ENCODE data around the gene SMURF1.

The SMURF1 gene

DNA sequence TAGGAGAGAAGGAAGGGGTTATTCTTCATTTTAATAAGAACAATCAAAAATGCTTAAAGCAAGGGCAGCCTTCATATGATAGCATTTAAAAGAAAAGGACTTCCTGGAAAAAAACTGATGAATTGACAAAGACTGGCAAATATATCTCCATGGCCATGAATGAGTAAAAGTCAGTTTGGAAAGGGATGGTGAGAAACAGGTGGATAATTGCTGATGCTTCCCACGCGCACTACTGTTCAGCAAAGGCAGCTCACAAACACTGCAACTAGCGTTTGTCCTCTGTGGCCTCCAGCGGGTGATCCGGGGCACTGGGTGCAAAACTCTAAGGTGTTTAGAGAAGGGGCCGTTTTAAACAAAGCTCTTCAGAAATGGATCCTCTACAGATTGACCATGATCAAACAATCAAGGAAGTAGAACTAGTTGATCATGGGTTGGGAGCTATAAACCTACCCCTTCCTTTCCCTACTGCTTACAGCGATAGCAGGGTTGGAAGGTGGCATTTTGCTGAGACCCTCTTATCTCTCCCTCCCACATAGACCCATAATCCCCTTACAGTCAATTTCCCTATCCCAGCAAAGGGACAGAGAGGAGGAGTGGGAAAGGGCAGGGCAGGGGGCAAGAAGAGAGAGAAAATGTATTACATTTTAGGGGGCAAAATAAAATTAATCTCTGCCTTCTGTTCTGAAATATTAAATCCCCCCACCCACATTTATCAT, 53.8 kb downstream of the SMURF1 start:
- DNase-seq (ENCODE audit: insufficient read length) = no peak
- no peak for TF ChIP-seq POLR2A (IDR thresholded peaks at IDR 0.05; ENCODE audit: low read depth, low read length)
- TF ChIP-seq TAF1 (IDR thresholded peaks at IDR 0.05; ENCODE audit: borderline replicate concordance, low read depth, low read length) = no peak
- TF ChIP-seq POLR2AphosphoS5 (IDR thresholded peaks at IDR 0.05; ENCODE audit: low read depth, low read length) = no peak
- no peak for FAIRE-seq

DNA sequence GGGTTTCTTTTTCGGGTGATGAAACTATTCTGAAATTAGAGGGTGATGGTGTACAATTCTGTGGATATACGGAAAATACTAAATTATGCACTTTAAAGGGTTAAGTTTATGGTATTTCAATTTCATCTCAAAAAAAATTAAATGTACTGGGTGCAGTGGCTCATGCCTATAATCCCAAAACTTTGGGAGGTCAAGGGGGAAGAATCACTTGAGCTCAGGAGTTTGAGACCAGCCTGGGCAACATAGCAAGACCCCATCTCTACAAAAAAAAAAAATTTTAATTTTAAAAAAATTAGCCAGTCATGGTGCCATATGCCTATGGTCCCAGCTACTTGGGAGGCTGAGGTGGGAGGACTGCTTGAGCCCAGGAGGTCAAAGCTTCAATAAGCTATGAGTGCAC, 57.0 kb downstream of the SMURF1 start:
- DNase-seq (ENCODE audit: insufficient read length) = no peak
- no peak for FAIRE-seq
- TF ChIP-seq POLR2AphosphoS5 (IDR thresholded peaks at IDR 0.05; ENCODE audit: low read depth, low read length) (no peak), TAF1 (IDR thresholded peaks at IDR 0.05; ENCODE audit: borderline replicate concordance, low read depth, low read length) (no peak), POLR2A (IDR thresholded peaks at IDR 0.05; ENCODE audit: low read depth, low read length) (no peak)

DNA sequence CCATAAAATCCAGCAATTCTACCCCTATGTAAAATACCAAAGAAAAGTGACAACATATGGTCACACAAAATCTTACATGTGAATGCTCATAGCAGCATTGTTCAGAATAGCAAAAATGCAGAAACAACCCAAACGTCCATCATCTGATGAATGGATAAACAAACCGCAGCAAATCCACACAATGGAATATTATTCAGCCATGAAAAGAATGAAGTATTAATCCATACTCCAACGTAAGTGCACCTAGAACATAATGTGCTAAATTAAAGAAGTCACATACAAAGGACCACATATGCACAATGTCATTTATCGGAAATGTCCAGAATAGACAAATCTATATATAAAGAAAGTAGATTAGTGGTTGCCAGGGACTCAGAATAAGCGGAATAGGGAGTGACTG, 57.4 kb downstream of the SMURF1 start:
- DNase-seq (ENCODE audit: insufficient read length) (no peak), FAIRE-seq (no peak)
- TF ChIP-seq POLR2A (IDR thresholded peaks at IDR 0.05; ENCODE audit: low read depth, low read length) (no peak), POLR2AphosphoS5 (IDR thresholded peaks at IDR 0.05; ENCODE audit: low read depth, low read length) (no peak), TAF1 (IDR thresholded peaks at IDR 0.05; ENCODE audit: borderline replicate concordance, low read depth, low read length) (no peak)

DNA sequence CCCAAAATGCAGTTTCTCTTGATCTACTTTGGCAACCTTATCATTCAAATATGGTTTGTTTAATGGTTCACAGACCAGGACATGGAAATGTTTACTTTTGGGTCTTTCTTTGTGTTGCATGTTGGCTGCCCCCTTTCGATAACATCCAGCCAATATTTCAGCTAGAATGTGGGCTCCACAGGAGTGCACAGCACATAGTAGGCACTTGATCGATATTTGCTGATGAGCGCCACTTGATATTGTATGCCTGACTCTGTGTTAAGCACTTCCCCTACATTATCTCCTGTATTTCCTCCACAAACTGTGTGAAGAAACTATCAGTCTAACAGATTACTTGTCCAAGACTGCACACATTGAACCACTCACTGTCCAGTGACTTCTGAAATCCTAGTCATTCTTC, 60.2 kb downstream of the SMURF1 start:
- DNase-seq (ENCODE audit: insufficient read length) (no peak), FAIRE-seq (no peak)
- TF ChIP-seq TAF1 (IDR thresholded peaks at IDR 0.05; ENCODE audit: borderline replicate concordance, low read depth, low read length) (no peak), POLR2A (IDR thresholded peaks at IDR 0.05; ENCODE audit: low read depth, low read length) (no peak), POLR2AphosphoS5 (IDR thresholded peaks at IDR 0.05; ENCODE audit: low read depth, low read length) (no peak)

DNA sequence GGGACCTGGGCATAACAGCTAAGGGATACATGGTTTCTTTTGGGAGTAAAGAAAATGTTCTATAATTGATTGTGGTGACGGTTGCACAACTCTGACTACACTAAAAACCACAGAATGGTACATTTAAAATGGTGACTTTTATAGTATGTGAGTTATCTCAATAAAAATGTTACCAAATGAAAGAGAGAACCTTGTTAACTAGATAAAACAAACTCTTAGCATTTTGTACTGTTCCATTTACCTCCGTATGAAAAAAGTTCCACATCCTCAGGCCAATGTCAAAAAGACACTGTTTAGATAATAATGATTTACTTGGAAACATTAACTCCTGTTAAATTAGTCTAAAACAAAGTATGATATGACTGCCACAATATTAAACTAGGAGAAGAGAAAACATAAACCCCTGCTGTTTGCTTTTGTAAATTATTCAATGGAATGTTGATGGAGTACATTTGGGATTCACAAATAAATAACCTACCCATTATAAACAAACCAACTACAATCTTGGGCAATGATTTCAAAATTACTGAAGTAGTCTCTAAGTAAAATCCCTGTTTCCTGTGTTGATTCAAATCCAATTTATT, 60.7 kb downstream of the SMURF1 start:
- no peak for TF ChIP-seq POLR2AphosphoS5 (IDR thresholded peaks at IDR 0.05; ENCODE audit: low read depth, low read length)
- TF ChIP-seq POLR2A (IDR thresholded peaks at IDR 0.05; ENCODE audit: low read depth, low read length) = no peak
- TF ChIP-seq TAF1 (IDR thresholded peaks at IDR 0.05; ENCODE audit: borderline replicate concordance, low read depth, low read length) = no peak
- FAIRE-seq = no peak
- DNase-seq (ENCODE audit: insufficient read length) = no peak

DNA sequence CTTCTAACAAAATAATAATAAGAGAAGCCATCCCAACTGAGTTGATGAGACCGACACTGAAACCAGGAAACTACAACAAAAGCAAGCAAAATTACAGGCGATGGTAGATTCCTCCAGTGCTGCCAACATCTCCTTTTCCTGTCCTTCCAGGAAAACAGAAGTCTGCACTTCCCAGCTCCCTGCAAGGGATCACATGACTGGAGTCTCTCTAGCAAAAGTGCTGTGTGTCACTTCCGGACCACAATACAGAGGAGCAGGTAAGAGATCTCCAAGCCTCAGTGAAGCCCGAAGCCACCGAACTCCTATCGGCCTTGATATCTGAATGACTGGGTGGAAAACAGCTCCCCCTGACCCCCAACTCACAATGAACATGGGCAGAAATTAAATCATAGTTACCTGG, 63.2 kb downstream of the SMURF1 start:
- FAIRE-seq (no peak), DNase-seq (ENCODE audit: insufficient read length) (no peak)
- TF ChIP-seq POLR2A (IDR thresholded peaks at IDR 0.05; ENCODE audit: low read depth, low read length) = no peak
- no peak for TF ChIP-seq TAF1 (IDR thresholded peaks at IDR 0.05; ENCODE audit: borderline replicate concordance, low read depth, low read length)
- TF ChIP-seq POLR2AphosphoS5 (IDR thresholded peaks at IDR 0.05; ENCODE audit: low read depth, low read length) = no peak

DNA sequence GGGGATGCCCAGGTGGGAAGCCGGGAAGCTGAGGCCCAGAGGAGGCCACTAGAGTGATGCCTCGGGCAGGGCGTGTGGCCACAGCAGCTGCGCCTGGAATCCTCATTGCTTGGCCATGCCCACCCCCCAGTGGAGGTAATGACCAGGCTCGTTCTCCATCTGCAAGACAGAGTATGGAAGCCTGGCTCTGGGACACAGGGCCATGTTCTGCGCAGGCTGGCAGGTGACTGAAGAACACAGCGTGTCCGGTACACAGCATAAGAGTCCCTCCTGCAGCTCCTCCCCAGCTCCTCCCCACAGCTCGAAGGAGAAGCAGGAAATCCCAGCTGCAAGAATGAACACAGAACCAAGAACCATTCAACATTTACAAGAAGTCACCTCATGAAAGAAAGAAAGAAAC, 64.8 kb downstream of the SMURF1 start:
- DNase-seq (ENCODE audit: insufficient read length) (peak; percentile 3), FAIRE-seq (no peak)
- TF ChIP-seq POLR2A (IDR thresholded peaks at IDR 0.05; ENCODE audit: low read depth, low read length) = no peak

DNA sequence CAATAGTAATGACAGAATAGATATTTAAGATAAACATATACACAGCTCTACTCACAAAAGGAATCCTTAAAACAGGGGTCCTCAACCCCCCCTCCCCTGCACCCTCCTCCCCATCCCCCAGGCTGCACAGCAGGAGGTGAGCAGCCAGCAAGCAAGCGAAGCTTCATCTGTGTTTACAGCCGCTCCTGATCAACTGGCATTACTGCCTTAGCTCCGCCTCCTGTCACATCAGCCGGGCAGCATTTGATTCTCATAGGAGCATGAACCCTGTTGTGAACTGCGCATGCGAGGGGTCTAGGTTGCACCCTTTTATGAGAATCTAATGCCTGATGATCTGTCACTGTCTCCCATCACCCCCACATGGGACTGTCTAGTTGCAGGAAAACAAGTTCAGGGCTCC, 65.5 kb downstream of the SMURF1 start:
- no peak for FAIRE-seq
- TF ChIP-seq TAF1 (IDR thresholded peaks at IDR 0.05; ENCODE audit: borderline replicate concordance, low read depth, low read length) (no peak), POLR2AphosphoS5 (IDR thresholded peaks at IDR 0.05; ENCODE audit: low read depth, low read length) (no peak), POLR2A (IDR thresholded peaks at IDR 0.05; ENCODE audit: low read depth, low read length) (no peak)

DNA sequence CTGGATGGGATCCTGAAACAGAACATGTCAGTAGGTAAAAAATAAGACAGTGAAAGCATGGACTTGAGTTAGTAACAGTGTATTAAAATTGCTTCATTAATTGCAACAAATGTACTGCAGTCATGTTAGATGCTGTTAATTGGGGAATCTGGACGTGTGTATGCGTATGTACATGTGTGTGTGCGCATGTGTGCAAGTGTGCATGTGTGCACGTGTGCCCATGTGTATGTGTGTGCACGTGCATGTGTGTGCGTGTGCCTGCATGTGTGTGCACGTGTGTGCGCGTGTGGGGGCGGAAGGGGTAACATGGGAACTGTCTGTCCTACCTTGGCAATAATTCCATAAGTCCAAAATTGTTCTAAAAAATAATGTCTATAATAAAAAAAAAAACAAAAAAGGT, 67.3 kb downstream of the SMURF1 start:
- FAIRE-seq (no peak), DNase-seq (ENCODE audit: insufficient read length) (no peak)
- TF ChIP-seq POLR2AphosphoS5 (IDR thresholded peaks at IDR 0.05; ENCODE audit: low read depth, low read length) (no peak), TAF1 (IDR thresholded peaks at IDR 0.05; ENCODE audit: borderline replicate concordance, low read depth, low read length) (no peak), POLR2A (IDR thresholded peaks at IDR 0.05; ENCODE audit: low read depth, low read length) (no peak)

More for the DNA sequence above, 65.5 kb downstream of the SMURF1 start:
- DNase-seq (ENCODE audit: insufficient read length) = no peak

DNA sequence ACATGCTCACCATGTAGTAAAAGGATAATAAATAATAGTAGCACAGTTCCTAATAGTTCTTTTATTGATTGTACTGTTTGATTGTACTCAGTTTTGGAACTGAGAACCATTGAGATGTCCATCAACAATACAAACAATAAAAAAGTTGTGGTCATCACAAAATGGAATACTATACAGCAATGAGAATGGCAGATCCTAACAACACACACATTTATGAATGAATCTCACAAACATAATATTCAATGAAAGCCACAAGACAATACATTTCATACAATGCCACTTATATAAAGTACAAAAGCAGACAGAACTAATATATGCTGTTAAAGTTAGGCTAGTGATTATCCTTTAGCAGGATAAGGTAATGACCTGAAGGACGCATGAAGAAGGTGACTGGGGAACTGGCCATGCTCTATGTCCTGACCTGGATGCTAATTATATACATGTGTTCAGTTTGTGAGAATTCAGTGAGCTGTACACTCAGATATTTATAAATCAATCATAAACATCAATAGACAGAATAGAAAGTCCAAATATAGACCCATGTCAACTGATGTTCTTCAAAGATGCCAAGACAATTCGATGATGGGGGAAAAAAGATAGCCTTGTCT, 70.0 kb downstream of the SMURF1 start:
- no peak for TF ChIP-seq POLR2AphosphoS5 (IDR thresholded peaks at IDR 0.05; ENCODE audit: low read depth, low read length)
- no peak for TF ChIP-seq POLR2A (IDR thresholded peaks at IDR 0.05; ENCODE audit: low read depth, low read length)
- TF ChIP-seq TAF1 (IDR thresholded peaks at IDR 0.05; ENCODE audit: borderline replicate concordance, low read depth, low read length) = no peak
- FAIRE-seq = no peak

DNA sequence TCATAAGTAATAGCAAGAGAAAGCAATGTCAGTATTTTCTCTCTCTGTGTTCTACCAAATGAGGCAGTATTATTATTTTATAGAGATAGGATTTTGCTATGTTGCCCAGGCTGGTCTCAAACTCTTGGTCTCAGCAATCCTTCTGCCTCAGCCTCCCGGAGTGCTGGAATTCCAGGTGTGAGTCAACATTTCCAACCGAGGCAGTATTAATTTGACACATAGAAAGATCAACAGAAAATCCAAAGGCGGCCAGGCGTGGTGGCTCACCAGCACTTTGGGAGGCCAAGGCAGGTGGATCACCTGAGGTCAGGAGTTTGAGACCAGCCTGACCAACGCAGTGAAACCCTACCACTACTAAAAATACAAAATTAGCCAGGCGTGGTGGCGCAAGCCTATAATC, 71.8 kb downstream of the SMURF1 start:
- DNase-seq (ENCODE audit: insufficient read length) (no peak), FAIRE-seq (no peak)
- TF ChIP-seq TAF1 (IDR thresholded peaks at IDR 0.05; ENCODE audit: borderline replicate concordance, low read depth, low read length) = no peak
- no peak for TF ChIP-seq POLR2AphosphoS5 (IDR thresholded peaks at IDR 0.05; ENCODE audit: low read depth, low read length)
- TF ChIP-seq POLR2A (IDR thresholded peaks at IDR 0.05; ENCODE audit: low read depth, low read length) = no peak

More for the DNA sequence above, 70.0 kb downstream of the SMURF1 start:
- no peak for DNase-seq (ENCODE audit: insufficient read length)

DNA sequence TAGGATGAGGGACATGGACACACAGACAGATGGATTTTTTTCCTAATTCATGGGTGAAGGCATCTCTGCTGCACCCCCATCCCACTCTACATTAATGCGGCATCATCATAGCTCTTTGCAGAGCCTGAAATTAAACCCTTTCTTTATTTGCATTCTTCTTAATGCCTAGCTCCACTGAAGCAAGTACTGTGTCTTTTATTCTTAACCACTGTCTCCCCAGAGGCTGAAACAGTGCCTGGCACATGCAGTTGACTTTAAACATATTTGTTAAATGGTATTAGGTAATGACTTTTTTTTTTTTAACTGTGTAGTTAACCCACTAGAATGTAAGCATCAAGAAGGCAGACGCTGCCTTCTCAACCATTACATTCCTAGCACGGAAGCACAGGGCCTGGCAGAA, 73.5 kb downstream of the SMURF1 start:
- TF ChIP-seq TAF1 (IDR thresholded peaks at IDR 0.05; ENCODE audit: borderline replicate concordance, low read depth, low read length) = no peak
- TF ChIP-seq POLR2AphosphoS5 (IDR thresholded peaks at IDR 0.05; ENCODE audit: low read depth, low read length) = no peak
- TF ChIP-seq POLR2A (IDR thresholded peaks at IDR 0.05; ENCODE audit: low read depth, low read length) = no peak
- no peak for DNase-seq (ENCODE audit: insufficient read length)
- no peak for FAIRE-seq
